GM10266 (cell line): ENCODE measurements around the gene KRIT1.
A peak's percentile ranks its signal among the peaks of the same experiment; 100 is the strongest.

Experiments
- DNase-seq: peaks from one replicate; pipeline ENCODE4 v3.0.0; 2012; ENCODE audit errors: extremely low spot score
- TF ChIP-seq, protein P1 (sequence below): IDR thresholded peaks from 2 replicates; pipeline ENCODE4 v1.5.1; 2012; ENCODE audit warnings: mild to moderate bottlenecking, low read depth; ENCODE audit not compliant: control insufficient read depth, insufficient read depth; ENCODE audit errors: missing control alignments

The KRIT1 gene

DNA sequence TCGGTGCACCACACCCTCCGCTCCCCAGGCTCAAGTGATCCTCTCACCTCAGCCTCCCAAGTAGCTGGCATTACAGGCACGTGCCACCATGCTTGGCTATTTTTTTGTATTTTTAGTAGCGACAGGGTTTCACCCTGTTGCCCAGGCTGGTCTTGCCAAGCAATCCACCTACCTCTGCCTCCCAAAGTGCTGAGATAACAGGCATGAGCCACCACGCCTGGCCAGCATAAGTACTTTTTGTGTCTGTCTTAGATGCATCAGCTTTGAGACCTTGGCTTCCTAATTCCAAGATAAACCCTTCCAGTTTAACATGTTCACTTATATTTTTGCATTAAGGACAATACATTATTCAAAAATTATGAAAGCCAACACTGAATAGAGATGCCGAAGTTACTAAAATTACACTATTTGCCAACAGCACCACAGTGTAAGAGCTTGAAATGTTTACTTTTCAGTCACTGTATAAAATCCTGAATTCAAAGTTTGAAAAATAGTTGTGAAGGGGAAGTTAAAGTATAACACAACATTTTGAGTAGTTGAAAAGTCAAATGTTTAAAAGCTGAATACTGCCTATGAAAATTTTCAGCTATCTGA is 36.6 kb upstream of the KRIT1 start:
- TF ChIP-seq, protein P1, sequence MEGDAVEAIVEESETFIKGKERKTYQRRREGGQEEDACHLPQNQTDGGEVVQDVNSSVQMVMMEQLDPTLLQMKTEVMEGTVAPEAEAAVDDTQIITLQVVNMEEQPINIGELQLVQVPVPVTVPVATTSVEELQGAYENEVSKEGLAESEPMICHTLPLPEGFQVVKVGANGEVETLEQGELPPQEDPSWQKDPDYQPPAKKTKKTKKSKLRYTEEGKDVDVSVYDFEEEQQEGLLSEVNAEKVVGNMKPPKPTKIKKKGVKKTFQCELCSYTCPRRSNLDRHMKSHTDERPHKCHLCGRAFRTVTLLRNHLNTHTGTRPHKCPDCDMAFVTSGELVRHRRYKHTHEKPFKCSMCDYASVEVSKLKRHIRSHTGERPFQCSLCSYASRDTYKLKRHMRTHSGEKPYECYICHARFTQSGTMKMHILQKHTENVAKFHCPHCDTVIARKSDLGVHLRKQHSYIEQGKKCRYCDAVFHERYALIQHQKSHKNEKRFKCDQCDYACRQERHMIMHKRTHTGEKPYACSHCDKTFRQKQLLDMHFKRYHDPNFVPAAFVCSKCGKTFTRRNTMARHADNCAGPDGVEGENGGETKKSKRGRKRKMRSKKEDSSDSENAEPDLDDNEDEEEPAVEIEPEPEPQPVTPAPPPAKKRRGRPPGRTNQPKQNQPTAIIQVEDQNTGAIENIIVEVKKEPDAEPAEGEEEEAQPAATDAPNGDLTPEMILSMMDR = no peak
- no peak for DNase-seq

DNA sequence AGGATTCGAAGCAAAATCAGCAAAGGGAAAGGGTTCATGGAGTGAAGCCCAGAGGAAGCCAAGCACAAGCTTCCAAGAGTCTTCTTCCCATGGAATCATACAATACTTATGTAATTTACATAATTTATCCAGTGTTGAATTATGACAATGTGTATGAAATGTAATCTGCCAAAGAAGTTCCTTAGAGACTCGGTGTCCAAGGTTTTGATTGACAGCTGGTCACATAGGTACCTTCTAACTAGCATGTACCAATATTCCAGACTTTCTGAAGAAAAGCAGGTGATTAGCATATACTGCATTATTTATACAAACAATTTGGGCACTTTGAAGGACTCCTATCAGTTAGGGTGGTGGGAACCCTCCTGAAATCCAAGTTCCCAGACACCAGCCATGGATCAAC is 35.3 kb upstream of the KRIT1 start:
- DNase-seq = no peak
- TF ChIP-seq, protein P1 = no peak

DNA sequence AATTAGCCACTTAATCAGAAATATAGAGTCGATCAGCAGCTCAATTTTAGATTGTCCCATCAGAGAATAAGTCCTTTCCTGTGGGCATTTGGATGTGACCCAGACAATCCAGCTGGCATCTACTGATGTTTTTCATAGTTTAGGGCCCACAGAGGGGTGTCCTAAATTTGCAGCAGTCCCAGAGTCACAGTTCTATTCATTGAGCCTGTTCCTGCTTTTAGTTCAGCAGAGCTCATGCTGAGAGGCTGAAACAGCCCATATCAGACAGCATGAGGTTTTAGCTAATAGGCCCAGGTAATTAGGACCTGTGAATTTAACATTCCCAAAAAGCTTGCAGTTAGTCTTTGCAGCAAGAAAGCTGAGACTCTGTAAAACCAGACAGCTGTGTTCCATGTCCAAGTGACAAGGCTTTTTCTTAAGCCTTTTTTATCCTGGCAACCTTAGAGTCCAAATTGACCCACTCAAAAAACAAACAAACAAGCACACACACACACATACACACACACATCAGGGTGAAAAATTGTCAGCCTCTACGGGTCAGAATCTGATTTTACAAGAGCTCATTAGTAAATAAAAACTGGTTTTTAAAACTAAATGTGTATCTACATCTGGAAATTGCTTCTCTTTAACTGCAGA is 33.8 kb upstream of the KRIT1 start:
- TF ChIP-seq, protein P1 = no peak
- DNase-seq = no peak

DNA sequence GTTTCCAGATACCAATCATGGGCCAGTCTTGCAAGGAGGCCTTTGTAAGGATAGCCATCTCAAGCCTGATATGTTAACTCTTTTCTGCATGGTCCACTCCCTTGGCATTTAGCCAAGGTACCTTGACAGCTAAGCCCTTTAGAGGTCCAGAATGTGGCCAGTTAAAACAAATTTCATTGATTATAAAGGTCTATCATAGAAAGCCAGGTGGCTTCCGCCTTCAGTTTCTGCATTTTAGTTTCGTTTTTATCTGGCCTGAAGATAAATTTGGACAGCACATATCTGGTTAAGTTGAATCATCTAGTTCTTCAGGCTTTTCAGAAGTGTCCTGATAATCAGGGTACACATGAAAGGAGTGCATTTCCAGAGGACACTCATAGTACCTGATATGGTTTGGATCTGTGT is 30.7 kb upstream of the KRIT1 start:
- TF ChIP-seq, protein P1 = no peak
- peak; percentile 35 for DNase-seq

DNA sequence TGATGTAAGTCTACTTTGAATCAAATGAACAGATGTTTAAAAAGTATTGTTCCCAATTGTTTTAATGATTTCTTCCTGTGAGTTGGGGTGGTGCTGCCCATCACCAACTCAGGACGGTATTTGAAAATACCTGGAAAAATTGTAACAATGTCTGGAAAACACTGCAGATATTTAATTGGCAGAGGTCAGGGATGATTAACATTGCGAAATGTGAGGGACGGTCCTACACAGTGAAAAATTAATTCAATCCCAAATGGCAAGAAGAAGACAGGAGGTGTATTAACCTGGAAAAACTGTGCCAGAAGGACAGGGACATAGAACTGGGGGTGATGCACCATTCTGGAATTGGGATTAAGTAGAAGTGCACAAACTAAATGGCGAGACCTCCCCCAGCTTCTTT is 29.6 kb upstream of the KRIT1 start:
- TF ChIP-seq, protein P1 = no peak
- no peak for DNase-seq

DNA sequence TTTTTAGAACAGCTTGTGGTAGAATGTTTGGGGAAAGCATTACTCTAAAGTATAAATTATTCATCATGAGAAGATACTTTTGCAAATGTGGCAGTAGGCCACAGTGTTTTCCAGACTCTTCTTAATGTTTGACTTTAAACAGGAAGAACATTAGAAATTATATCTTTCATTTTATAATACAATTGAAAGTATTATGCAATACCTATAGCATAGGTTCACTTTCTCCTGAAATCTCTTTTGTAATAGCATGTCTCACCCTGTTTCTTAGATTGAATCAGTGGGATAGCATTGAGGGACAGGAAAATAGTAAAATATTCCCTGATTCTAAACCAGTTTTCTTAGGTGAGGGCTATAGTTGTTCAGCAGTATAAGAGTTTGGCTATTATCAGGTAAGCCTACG is 23.2 kb upstream of the KRIT1 start:
- TF ChIP-seq, protein P1 = no peak
- no peak for DNase-seq

DNA sequence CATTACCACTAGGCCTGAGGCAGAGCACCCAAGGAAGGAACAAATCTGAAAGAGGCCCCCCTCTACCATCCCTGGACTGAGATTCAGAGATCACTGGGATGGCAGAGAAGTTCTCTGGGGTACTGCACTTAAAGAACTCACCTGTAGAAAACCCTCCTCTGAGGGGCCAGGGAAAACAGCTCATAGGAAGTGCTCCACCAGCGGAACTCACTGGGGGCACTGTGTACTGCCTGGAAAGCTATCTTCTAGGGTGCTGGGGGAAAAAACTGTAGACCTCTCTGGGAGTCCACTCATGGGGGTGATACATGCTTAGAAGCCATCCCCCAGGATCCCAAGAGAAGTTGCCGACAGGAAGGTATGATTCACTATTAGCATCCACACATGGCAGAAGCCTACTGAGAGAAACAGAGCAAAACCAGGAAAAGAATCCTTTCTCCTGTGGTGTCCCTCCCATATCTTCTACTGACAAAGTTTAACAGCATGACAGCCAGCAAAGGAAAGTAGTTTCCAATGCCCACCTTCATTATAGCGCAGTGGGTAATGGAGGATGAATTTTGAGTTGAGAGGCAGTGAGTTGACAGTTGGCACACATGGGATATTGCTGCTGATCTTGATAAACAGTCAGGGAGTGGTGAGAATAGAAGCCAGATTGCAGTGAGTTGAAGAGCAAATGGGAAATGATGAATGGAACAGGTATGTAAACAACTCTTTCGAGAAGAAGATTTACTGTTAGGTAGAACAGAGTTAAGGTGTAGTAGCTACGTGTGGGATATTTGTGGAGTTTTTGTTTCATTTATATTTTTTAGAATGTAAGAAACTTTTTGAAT is 20.9 kb upstream of the KRIT1 start:
- DNase-seq = no peak
- TF ChIP-seq, protein P1 = no peak
